HEK293T (cell line): ENCODE results near the gene HOXC11.

Experiments
- CTCF ChIA-PET: fragments of 350-600 bp; formaldehyde crosslinking; extraction: SDS; loops from one replicate; lab custom pipeline; 2021; ENCODE audit warnings: antibody characterized with exemption, inconsistent platforms; lab: Yijun Ruan, JAX
- POLR2A ChIA-PET: fragments of 350-600 bp; formaldehyde crosslinking; extraction: SDS; loops from one replicate; lab custom pipeline; 2020; ENCODE audit warnings: antibody characterized with exemption, inconsistent platforms; lab: Yijun Ruan, JAX
- DNase-seq: peaks from one replicate; pipeline ENCODE4 v3.0.0; 2012; ENCODE audit warnings: mixed read lengths; ENCODE audit errors: extremely low spot score
- ARNT ChIP-seq: fragments of 450-650 bp; IDR thresholded peaks from 2 replicates; pipeline ENCODE4 v1.6.1; 2017; ENCODE audit warnings: mild to moderate bottlenecking
- BHLHE40 ChIP-seq: fragments of 450-650 bp; IDR thresholded peaks from 2 replicates; pipeline ENCODE4 v1.6.1; 2016; ENCODE audit warnings: mild to moderate bottlenecking, moderate library complexity, borderline replicate concordance
- CTBP1 ChIP-seq: fragments of 450-650 bp; IDR thresholded peaks from 2 replicates; pipeline ENCODE4 v1.6.1; 2016; ENCODE audit warnings: borderline replicate concordance
- ELF4 ChIP-seq: fragments of 450-650 bp; IDR thresholded peaks from 2 replicates; pipeline ENCODE4 v1.6.1; 2017; ENCODE audit warnings: antibody characterized with exemption
- FOXA1 ChIP-seq: fragments of 450-650 bp; IDR thresholded peaks from 2 replicates; pipeline ENCODE4 v1.6.1; 2016; ENCODE audit warnings: mild to moderate bottlenecking
- FOXK2 ChIP-seq: fragments of 450-650 bp; IDR thresholded peaks from 2 replicates; pipeline ENCODE4 v1.6.1; 2016; ENCODE audit warnings: mild to moderate bottlenecking
- FOXM1 ChIP-seq: fragments of 450-650 bp; IDR thresholded peaks from 2 replicates; pipeline ENCODE4 v1.6.1; 2017; ENCODE audit warnings: mild to moderate bottlenecking, borderline replicate concordance
- HDGF ChIP-seq: fragments of 450-650 bp; IDR thresholded peaks from 2 replicates; pipeline ENCODE4 v1.6.1; 2017; ENCODE audit warnings: antibody characterized with exemption, borderline replicate concordance
- L3MBTL2 ChIP-seq: fragments of 450-650 bp; conservative IDR thresholded peaks from 2 replicates; pipeline ENCODE4 v1.6.1; 2016; ENCODE audit warnings: mild to moderate bottlenecking
- LEF1 ChIP-seq: fragments of 450-650 bp; IDR thresholded peaks from 2 replicates; pipeline ENCODE4 v1.6.1; 2017; ENCODE audit warnings: mild to moderate bottlenecking, borderline replicate concordance
- NFRKB ChIP-seq: fragments of 450-650 bp; IDR thresholded peaks from 2 replicates; pipeline ENCODE4 v1.6.1; 2016; ENCODE audit warnings: mild to moderate bottlenecking, moderate library complexity
- SP1 ChIP-seq: fragments of 450-650 bp; IDR thresholded peaks from 2 replicates; pipeline ENCODE4 v1.6.1; 2017
- SUZ12 ChIP-seq: fragments of 450-650 bp; IDR thresholded peaks from 2 replicates; pipeline ENCODE4 v1.6.1; 2016; ENCODE audit warnings: mild to moderate bottlenecking
- TARDBP ChIP-seq: fragments of 450-650 bp; IDR thresholded peaks from 2 replicates; pipeline ENCODE4 v1.6.1; 2016
- ZNF384 ChIP-seq: fragments of 450-650 bp; IDR thresholded peaks from 2 replicates; pipeline ENCODE4 v1.6.1; 2016
- TF ChIP-seq, protein P1 (sequence below): fragments of 450-650 bp; IDR thresholded peaks from 2 replicates; pipeline ENCODE4 v1.6.1; 2016

HOXC11 gene

GRCh38 chr12:53989227-53990113, 16.5 kb downstream of the HOXC11 start:
- no peak for DNase-seq
- POLR2A ChIA-PET: interaction anchor here (1.8 to 4.9 kb wide), 3 partner anchors 9 to 49 kb away, joined by 4 to 69 read pairs (median 8); partner anchors contain the start of gene HOXC9
- TF ChIP-seq FOXA1 (no peak), ZNF384 (no peak), HDGF (no peak), LEF1 (no peak), SUZ12 (no peak), ARNT (no peak), SP1 (no peak), CTBP1 (no peak), FOXM1 (no peak), NFRKB (no peak), L3MBTL2 (no peak), BHLHE40 (no peak), FOXK2 (no peak)
- CTCF ChIA-PET: interaction anchor here (1.0 to 5.6 kb wide), 7 partner anchors 9 to 226 kb away, joined by 3 to 44 read pairs (median 5); no protein-coding TSS in a partner anchor

DNA sequence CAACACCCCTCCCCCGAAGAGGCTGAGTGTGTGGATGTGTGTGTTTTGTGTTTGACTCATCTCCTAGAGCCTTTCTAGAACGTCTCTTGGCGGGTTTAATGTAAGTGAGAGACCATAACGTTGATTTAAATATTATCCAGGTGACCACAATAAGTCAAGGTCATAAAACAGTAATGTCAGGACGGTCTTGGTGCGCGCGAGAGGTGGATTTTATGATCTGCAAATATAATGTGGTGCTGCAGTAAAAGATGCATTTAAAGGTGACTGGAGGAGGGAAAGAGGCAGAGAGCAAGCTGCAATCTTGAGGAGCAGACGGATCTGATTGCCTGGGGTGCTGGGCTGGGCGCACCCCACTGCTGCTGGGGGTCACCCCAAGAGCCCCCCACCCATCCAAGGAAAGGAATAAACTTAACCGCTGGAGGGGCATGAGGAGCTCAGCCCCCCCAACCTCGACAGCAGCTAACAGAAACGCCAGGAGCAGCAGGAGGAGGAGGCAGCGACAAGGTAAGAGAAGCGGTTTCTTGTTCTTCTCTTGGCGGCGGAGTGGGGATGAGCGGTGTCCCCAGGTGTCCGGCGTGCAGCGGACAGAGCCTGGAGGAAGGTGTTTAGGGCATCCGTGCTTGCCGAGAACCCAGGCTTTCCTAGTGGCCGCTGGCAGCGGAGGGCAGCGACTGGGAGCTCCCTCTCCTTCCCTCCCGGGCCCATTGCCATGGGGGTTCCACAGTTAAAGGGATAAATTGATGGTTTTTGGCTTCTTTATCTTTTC, 17.6 kb downstream of the HOXC11 start:
- DNase-seq: no peak
- POLR2A ChIA-PET: interaction anchor here (0.7 to 2.2 kb wide), 8 partner anchors 10 to 62 kb away, joined by 3 to 12 read pairs (median 4); partner anchors contain the start of genes HOXC13, HOXC8 and HOXC9
- TF ChIP-seq CTBP1: peak; percentile 70
- TF ChIP-seq FOXA1: no peak
- CTCF ChIA-PET: interaction anchor here (0.6 to 1.8 kb wide), 8 partner anchors 10 to 369 kb away, joined by 3 to 6 read pairs (median 4); partner anchors contain the start of gene HOXC9

GRCh38 chr12:53991077-53991460, 18.1 kb downstream of the HOXC11 start:
- no peak for DNase-seq
- ChIA-PET POLR2A (interaction anchor here (0.7 to 2.2 kb wide), 9 partner anchors 9 to 61 kb away, joined by 3 to 12 read pairs (median 4); partner anchors contain the start of genes HOXC13, HOXC8 and HOXC9), CTCF (interaction anchor here (0.6 to 1.8 kb wide), 9 partner anchors 9 to 368 kb away, joined by 3 to 6 read pairs (median 3); partner anchors contain the start of gene HOXC9)
- no peak for TF ChIP-seq CTBP1
- no peak for TF ChIP-seq BHLHE40
- no peak for TF ChIP-seq HDGF
- TF ChIP-seq ARNT: no peak
- TF ChIP-seq TARDBP: no peak
- TF ChIP-seq SP1: no peak
- TF ChIP-seq, protein P1, sequence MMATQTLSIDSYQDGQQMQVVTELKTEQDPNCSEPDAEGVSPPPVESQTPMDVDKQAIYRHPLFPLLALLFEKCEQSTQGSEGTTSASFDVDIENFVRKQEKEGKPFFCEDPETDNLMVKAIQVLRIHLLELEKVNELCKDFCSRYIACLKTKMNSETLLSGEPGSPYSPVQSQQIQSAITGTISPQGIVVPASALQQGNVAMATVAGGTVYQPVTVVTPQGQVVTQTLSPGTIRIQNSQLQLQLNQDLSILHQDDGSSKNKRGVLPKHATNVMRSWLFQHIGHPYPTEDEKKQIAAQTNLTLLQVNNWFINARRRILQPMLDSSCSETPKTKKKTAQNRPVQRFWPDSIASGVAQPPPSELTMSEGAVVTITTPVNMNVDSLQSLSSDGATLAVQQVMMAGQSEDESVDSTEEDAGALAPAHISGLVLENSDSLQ: no peak
- no peak for TF ChIP-seq NFRKB
- no peak for TF ChIP-seq L3MBTL2
- TF ChIP-seq ELF4: no peak
- TF ChIP-seq FOXM1: no peak
- TF ChIP-seq ZNF384: no peak
- TF ChIP-seq FOXK2: no peak
- TF ChIP-seq FOXA1: no peak
- no peak for TF ChIP-seq LEF1
- TF ChIP-seq SUZ12: no peak

DNA sequence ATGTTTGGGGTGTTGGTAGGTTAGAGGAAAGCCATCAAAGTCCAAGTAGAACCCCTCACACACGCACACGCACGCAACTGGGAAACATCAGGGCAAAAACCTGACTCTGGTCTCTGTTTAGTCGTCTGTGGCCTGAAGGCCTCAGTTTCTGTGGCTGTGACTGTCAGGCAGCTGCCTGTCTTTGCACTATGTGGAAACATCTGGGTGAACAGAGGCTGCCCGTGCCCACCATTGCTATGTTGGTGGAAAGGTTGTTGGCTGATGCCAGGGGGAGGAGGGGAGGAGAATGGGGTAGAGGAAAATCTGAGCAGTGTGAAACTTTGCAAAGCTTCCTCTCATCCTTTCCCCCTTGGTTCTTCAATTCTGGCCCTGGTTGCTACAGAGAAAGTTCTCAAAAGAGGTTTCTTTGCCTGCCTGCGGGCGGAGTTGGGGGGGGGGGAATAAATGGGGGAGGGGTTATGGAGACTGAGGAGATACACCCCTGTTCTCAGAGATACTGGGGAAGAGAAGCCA, 19.5 kb downstream of the HOXC11 start:
- DNase-seq: no peak
- TF ChIP-seq CTBP1 (no peak), FOXA1 (no peak), ZNF384 (no peak), ELF4 (no peak), FOXK2 (no peak), HDGF (no peak), ARNT (no peak), FOXM1 (no peak)
- ChIA-PET POLR2A (interaction anchor here (0.8 to 2.2 kb wide), 3 partner anchors 8 to 25 kb away, joined by 3 to 12 read pairs (median 3); partner anchors contain the start of gene HOXC9), CTCF (interaction anchor here (1.2 kb wide), 1 partner anchor 25 kb away, joined by 3 read pairs; no protein-coding TSS in a partner anchor)

- TF ChIP-seq TARDBP: no peak
- TF ChIP-seq, protein P1: no peak
- TF ChIP-seq ARNT: no peak
- TF ChIP-seq SP1: no peak
- TF ChIP-seq SUZ12: no peak
- no peak for TF ChIP-seq BHLHE40
- no peak for TF ChIP-seq CTBP1
- no peak for TF ChIP-seq FOXM1
- TF ChIP-seq HDGF: no peak
- TF ChIP-seq FOXA1: no peak
- TF ChIP-seq ELF4: no peak
- no peak for TF ChIP-seq NFRKB
- no peak for TF ChIP-seq ZNF384
- no peak for TF ChIP-seq L3MBTL2
- TF ChIP-seq LEF1: no peak
- no peak for TF ChIP-seq FOXK2
- ChIA-PET POLR2A (interaction anchor here (0.7 kb wide), 1 partner anchor 236 kb away, joined by 3 read pairs; no protein-coding TSS in a partner anchor), CTCF (interaction anchor here (0.6 to 1.3 kb wide), 2 partner anchors 8 to 237 kb away, joined by 3 read pairs; partner anchors contain the start of gene HOXC10)
- DNase-seq: no peak
Measured at GRCh38 chr12:53993162-53994008, 20.5 kb downstream of the HOXC11 start.
